HepG2 (cell line): ENCODE results near the gene WDR59. TPM values are rescaled to one million over a fixed set of nuclear protein-coding genes. Genes with fewer than 3 reads are reported as not detected.

Experiments used
- ATAC-seq: fragments of 200-7000 bp; cut with Tn5 transposase; 3 replicates; pipeline ENCODE4 v1.9.1; 2020; ENCODE audit warnings: mild to moderate bottlenecking, moderate library complexity
- BruUV-seq: library from RNA; stranded (reverse); fragments of 400-500 nt; replicated peaks from 2 replicates; lab custom pipeline; 2021; lab: Mats Ljungman, UMichigan
- CTCF ChIA-PET: fragments of 300-600 bp; formaldehyde crosslinking; extraction: SDS; loops from one replicate; lab custom pipeline; 2021; ENCODE audit warnings: low total read pairs, inconsistent platforms, low intra/inter-chr PET ratio; lab: Yijun Ruan, JAX
- POLR2A ChIA-PET: fragments of 350-600 bp; sonication (Branson Sonifier 250); formaldehyde crosslinking; loops from one replicate; lab custom pipeline; 2020; ENCODE audit warnings: antibody characterized with exemption, inconsistent platforms; lab: Yijun Ruan, JAX
- DNase-seq: peaks from one replicate; pipeline ENCODE4 v3.0.0-alpha.2; 2015; ENCODE audit warnings: low spot score
- FAIRE-seq: peaks from 3 replicates; lab custom pipeline; 2011; peaks lifted over from hg19 to GRCh38; lab: Jason Lieb, UNC
- H2AFZ ChIP-seq: one replicate; pipeline ENCODE4 v1.6.1; 2011; ENCODE audit warnings: low read length, inconsistent platforms
- H3K27ac ChIP-seq: fragments of 300-600 bp; 3 replicates; pipeline ENCODE4 v1.8.0; 2011; ENCODE audit warnings: mixed run types, mild to moderate bottlenecking, mixed read lengths, low read length, inconsistent platforms; ENCODE audit not compliant: insufficient read depth; ENCODE audit errors: extremely low read length
- H3K27me3 ChIP-seq, 2 experiments: fragments of 200-600 bp in 1 of 2; 2 replicates in 1 of 2; 3 replicates in 1 of 2; pipeline versions ENCODE4 v1.6.0 to v1.8.0; 2011; ENCODE audit warnings: low read length in 2 of 2, mild to moderate bottlenecking in 2 of 2, moderate library complexity in 2 of 2, inconsistent platforms in 1 of 2; ENCODE audit not compliant: insufficient read depth in 2 of 2, control insufficient read depth in 1 of 2
- H3K36me3 ChIP-seq, 2 experiments: fragments of 200-600 bp in 1 of 2; replicated peaks in 1 of 2; 2 replicates in 1 of 2; 3 replicates in 1 of 2; pipeline versions ENCODE4 v1.5.1 to v1.8.0; 2011; ENCODE audit warnings: low read length in 2 of 2, inconsistent platforms in 1 of 2; ENCODE audit not compliant: insufficient read depth in 2 of 2, control insufficient read depth in 1 of 2
- H3K4me1 ChIP-seq: 2 replicates; pipeline ENCODE4 v1.5.1; 2012; ENCODE audit warnings: low read length, inconsistent platforms; ENCODE audit not compliant: insufficient read depth
- H3K4me2 ChIP-seq: 2 replicates; pipeline ENCODE4 v1.6.0; 2011; ENCODE audit warnings: low read depth, low read length, inconsistent platforms
- H3K4me3 ChIP-seq, 3 experiments: fragments of 200-600 bp in 1 of 3; sonication (generic), shearing (Covaris generic) in 1 of 3; replicated peaks in 1 of 3; 2 replicates each; pipeline ENCODE4 v1.5.1; 2011 to 2016; ENCODE audit warnings: low read length in 3 of 3, inconsistent platforms in 2 of 3, low read depth in 2 of 3, mild to moderate bottlenecking in 2 of 3, control low read depth in 1 of 3, mixed read lengths in 1 of 3; ENCODE audit not compliant: insufficient read depth in 1 of 3
- H3K79me2 ChIP-seq: one replicate; pipeline ENCODE4 v1.6.1; 2011; ENCODE audit warnings: low read length, inconsistent platforms; ENCODE audit not compliant: insufficient read depth
- H3K9ac ChIP-seq: 2 replicates; pipeline ENCODE4 v1.6.0; 2011; ENCODE audit warnings: mild to moderate bottlenecking, low read depth, low read length, inconsistent platforms; ENCODE audit not compliant: insufficient read depth
- H3K9me3 ChIP-seq: 2 replicates; pipeline ENCODE4 v1.5.1; 2012; ENCODE audit warnings: mild to moderate bottlenecking, low read length
- H4K20me1 ChIP-seq: 2 replicates; pipeline ENCODE4 v1.6.0; 2011; ENCODE audit warnings: inconsistent platforms, mild to moderate bottlenecking, low read length, moderate library complexity; ENCODE audit not compliant: insufficient read depth
- GPN1 ChIP-seq: sonication (generic); formaldehyde crosslinking; IDR thresholded peaks from 2 replicates; pipeline ENCODE4 v1.5.1; 2020; ENCODE audit warnings: missing genetic modification reagents, borderline replicate concordance
- HDAC6 ChIP-seq: fragments of 200-600 bp; sonication (generic); IDR thresholded peaks from 2 replicates; pipeline ENCODE4 v1.7.0; 2017; ENCODE audit warnings: mild to moderate bottlenecking, antibody characterized with exemption, low read length, low read depth
- KLF12 ChIP-seq: sonication (generic); formaldehyde crosslinking; IDR thresholded peaks from 2 replicates; pipeline ENCODE4 v1.4.0; 2020; ENCODE audit warnings: missing genetic modification reagents, borderline replicate concordance
- KLF15 ChIP-seq: sonication (generic); formaldehyde crosslinking; IDR thresholded peaks from 2 replicates; pipeline ENCODE4 v1.8.1; 2023; ENCODE audit warnings: borderline replicate concordance, mild to moderate bottlenecking, inconsistent platforms, missing genetic modification reagents, mixed read lengths
- PLRG1 ChIP-seq: fragments of 450-650 bp; conservative IDR thresholded peaks from 2 replicates; pipeline ENCODE4 v1.6.1; 2016
- YY1 ChIP-seq: IDR thresholded peaks from 2 replicates; pipeline ENCODE4 v1.6.1; 2011; ENCODE audit warnings: low read length, low read depth, moderate library complexity, mild to moderate bottlenecking; ENCODE audit not compliant: insufficient read depth, insufficient replicate concordance
- ZBTB7B ChIP-seq: sonication (generic); formaldehyde crosslinking; IDR thresholded peaks from 2 replicates; pipeline ENCODE4 v1.4.0; 2020; ENCODE audit warnings: missing genetic modification reagents
- ZFAT ChIP-seq: sonication (generic); formaldehyde crosslinking; conservative IDR thresholded peaks from 2 replicates; pipeline ENCODE4 v1.8.1; 2023; ENCODE audit warnings: missing genetic modification reagents, inconsistent platforms
- ZFP82 ChIP-seq: sonication (generic); formaldehyde crosslinking; IDR thresholded peaks from 2 replicates; pipeline ENCODE4 v1.5.1; 2020; ENCODE audit warnings: mild to moderate bottlenecking, missing genetic modification reagents, borderline replicate concordance
- ZNF3 ChIP-seq: IDR thresholded peaks from 2 replicates; pipeline ENCODE4 v1.7.0; 2017; ENCODE audit warnings: inconsistent platforms
- ZNF331 ChIP-seq: sonication (generic); formaldehyde crosslinking; IDR thresholded peaks from 2 replicates; pipeline ENCODE4 v1.4.0; 2020; ENCODE audit warnings: missing genetic modification reagents
- ZNF383 ChIP-seq: sonication (generic); formaldehyde crosslinking; IDR thresholded peaks from 2 replicates; pipeline ENCODE4 v1.4.0; 2020; ENCODE audit warnings: missing genetic modification reagents, mild to moderate bottlenecking, borderline replicate concordance
- ZNF496 ChIP-seq: sonication (generic); formaldehyde crosslinking; IDR thresholded peaks from 2 replicates; pipeline ENCODE4 v1.8.1; 2023; ENCODE audit warnings: mild to moderate bottlenecking, moderate library complexity, missing genetic modification reagents; ENCODE audit not compliant: insufficient replicate concordance
- ZNF530 ChIP-seq: sonication (generic); formaldehyde crosslinking; IDR thresholded peaks from 2 replicates; pipeline ENCODE4 v1.5.0; 2020; ENCODE audit warnings: low read depth, mild to moderate bottlenecking, missing genetic modification reagents
- WGBS: methylation state at CpG from one replicate; pipeline ENCODE4 v1.1.6; 2017; ENCODE audit warnings: low lambda C conversion rate; 5-methylcytosine and 5-hydroxymethylcytosine counted together
- in situ Hi-C: cut with HindIII; loops from 2 replicates; pipeline ENCODE4 v1.10.0; 2017; ENCODE audit warnings: low pct_unique_long_range_greater_than_20kb; ENCODE audit not compliant: extremely low pct_ligation_motif_present
- intact Hi-C: fragments of 100-400 bp; cut with micrococcal nuclease; formaldehyde crosslinking; loops from one replicate; pipeline ENCODE4 v1.10.0; 2022; ENCODE audit not compliant: unreplicated experiment
- polyA plus RNA-seq, 8 experiments: library from polyadenylated mRNA; depleted of rRNA in 3 of 8; stranded (reverse) in 7 of 8; unstranded in 1 of 8; fragments of >200 nt; fragmentation: Illumina TruSeq in 4 of 8; extraction: Trizol in 4 of 8; gene quantifications; 2 replicates each; pipeline versions ENCODE4 v1.2.1 to v1.2.3, GENCODE V29; 2011 to 2016; ENCODE audit warnings: low read depth in 4 of 8, missing spikeins in 1 of 8, mixed read lengths in 1 of 8; ENCODE audit not compliant: insufficient read depth in 1 of 8
- total RNA-seq, 5 experiments: library from RNA; depleted of rRNA; stranded (reverse); fragments of >200 nt; fragmentation: Illumina TruSeq; extraction: Trizol; gene quantifications; 2 replicates each; pipeline ENCODE4 v1.2.3, GENCODE V29; 2016; ENCODE audit warnings: low read depth in 1 of 5
- TF ChIP-seq, protein P1 (sequence below): sonication (generic); formaldehyde crosslinking; IDR thresholded peaks from 2 replicates; pipeline ENCODE4 v1.8.0; 2022; ENCODE audit warnings: missing genetic modification reagents, low read depth, mild to moderate bottlenecking, borderline replicate concordance
- TF ChIP-seq, protein P2 (sequence below): sonication (generic); formaldehyde crosslinking; IDR thresholded peaks from 2 replicates; pipeline ENCODE4 v1.5.0; 2020; ENCODE audit warnings: missing genetic modification reagents
- TF ChIP-seq, protein P3 (sequence below): sonication (generic); formaldehyde crosslinking; IDR thresholded peaks from 2 replicates; pipeline ENCODE4 v1.5.0; 2020; ENCODE audit warnings: mild to moderate bottlenecking, low read depth, missing genetic modification reagents, borderline replicate concordance

Gene WDR59
- total and polyA plus RNA-seq, 2 of the 13 experiments (the other 11 are each of a cell fraction or from before 2014, with no cell fraction given): 65.2 to 306 TPM

DNA sequence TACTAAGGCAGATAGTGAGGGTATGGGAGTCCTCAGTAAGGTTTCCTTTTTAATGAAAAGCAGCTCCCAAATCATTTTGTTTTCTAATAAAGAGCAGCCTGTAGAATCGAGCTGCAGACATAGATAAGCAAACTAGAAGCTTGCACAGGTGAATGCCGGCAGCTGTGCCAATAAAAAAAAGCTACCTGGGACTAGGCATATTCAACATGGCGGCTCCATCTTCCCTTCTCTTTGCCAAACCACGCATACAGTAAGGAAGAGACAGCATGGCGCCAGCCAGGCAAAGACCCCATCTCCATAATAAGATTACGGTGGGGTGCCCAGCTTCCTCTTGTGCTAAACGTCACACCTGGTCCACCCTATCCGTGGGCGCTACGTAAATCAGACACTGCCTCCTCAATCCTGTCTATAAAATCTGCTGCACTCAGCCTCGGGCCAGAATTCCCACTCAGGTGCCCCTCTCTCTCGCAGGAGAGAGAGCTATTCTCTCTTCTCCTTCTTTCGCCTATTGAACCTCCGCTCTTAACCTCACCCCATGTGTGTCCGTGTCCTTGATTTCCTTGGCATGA is 117.6 kb downstream of the WDR59 start:
- ChIA-PET CTCF (no interaction called here), POLR2A (no interaction called here)
- H3K36me3 ChIP-seq: peaks cover 4 to 10% of the 10 kb centered on the region in 2 experiments; a peak in 4 of 5 replicates
- BruUV-seq: no TSS peak
- H3K4me3 ChIP-seq: no peak overlapping the region
- no peaks in the 10 kb centered on the region for H3K79me2 ChIP-seq
- DNase-seq (no peak), FAIRE-seq (no peak)
- no peak overlapping the region for H2AFZ ChIP-seq
- TF ChIP-seq ZNF3 (CRISPR knock-in tag) (no peak), KLF12 (CRISPR knock-in tag) (no peak), ZNF496 (CRISPR knock-in tag) (no peak), KLF15 (CRISPR knock-in tag) (no peak), ZNF383 (CRISPR knock-in tag) (no peak), ZFP82 (CRISPR knock-in tag) (no peak), ZBTB7B (no peak), ZNF530 (CRISPR knock-in tag) (no peak), ZFAT (CRISPR knock-in tag) (no peak), ZNF331 (no peak), GPN1 (CRISPR knock-in tag) (no peak), HDAC6 (no peak), PLRG1 (no peak), YY1 (no peak)
- TF ChIP-seq, protein P1, sequence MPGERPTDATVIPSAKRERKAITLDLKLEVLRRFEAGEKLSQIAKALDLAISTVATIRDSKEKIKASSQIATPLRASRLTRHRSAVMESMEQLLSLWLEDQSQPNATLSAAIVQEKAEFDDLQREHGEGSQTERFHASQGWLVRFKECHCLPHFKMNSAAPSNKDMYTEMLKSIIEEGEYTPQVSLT (CRISPR knock-in tag): no peak
- TF ChIP-seq, protein P2, sequence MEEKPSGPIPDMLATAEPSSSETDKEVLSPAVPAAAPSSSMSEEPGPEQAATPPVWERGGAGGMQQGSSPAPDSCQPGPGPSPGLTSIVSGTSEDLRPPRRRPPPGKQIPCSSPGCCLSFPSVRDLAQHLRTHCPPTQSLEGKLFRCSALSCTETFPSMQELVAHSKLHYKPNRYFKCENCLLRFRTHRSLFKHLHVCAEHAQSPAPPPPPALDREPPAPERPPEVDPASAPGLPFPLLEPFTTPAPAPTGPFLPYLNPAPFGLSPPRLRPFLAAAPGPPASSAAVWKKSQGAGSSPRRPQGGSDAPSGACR: no peak
- TF ChIP-seq, protein P3, sequence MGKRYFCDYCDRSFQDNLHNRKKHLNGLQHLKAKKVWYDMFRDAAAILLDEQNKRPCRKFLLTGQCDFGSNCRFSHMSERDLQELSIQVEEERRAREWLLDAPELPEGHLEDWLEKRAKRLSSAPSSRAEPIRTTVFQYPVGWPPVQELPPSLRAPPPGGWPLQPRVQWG: no peak
- TF ChIP-seq, all 625 proteins: peak for 0
- intact Hi-C loops (no loop called here), in situ Hi-C loops (no loop called here)
- Histone ChIP-seq H3K27me3 (no peaks in the 10 kb centered on the region), H3K9ac (no peak overlapping the region), H3K4me2 (no peak overlapping the region), H3K9me3 (no peaks in the 10 kb centered on the region), H3K27ac (no peak overlapping the region), H4K20me1 (no peaks in the 10 kb centered on the region), H3K4me1 (peaks cover 51% of the 10 kb centered on the region)
- 89% methylated on average over 15 of the region's 15 CpGs for WGBS
- ATAC-seq: no peak
